CD4-positive, CD25-positive, alpha-beta regulatory T cell (primary cell): Measurements from ENCODE around the gene BCL2. TPM values are rescaled to one million over a fixed set of nuclear protein-coding genes. Genes with fewer than 3 reads are reported as not detected.

Experiments
- ATAC-seq, 2 donors: fragments of 150-1000 bp; cut with Tn5 transposase; one replicate each; pipeline ENCODE4 v1.10.0; 2021; ENCODE audit warnings: low read depth in 2 of 2, moderate number of reproducible peaks in 2 of 2, moderate library complexity in 1 of 2
- DNase-seq, 3 donors: peaks; one replicate each; pipeline versions ENCODE4 v3.0.0 to v3.0.0-alpha.2; 2012 to 2022; ENCODE audit warnings: mixed read lengths in 1 of 3
- H3K27ac ChIP-seq: one replicate; pipeline ENCODE4 v1.7.0; 2013; ENCODE audit warnings: mild to moderate bottlenecking, low read length; ENCODE audit not compliant: insufficient read depth, poor library complexity, severe bottlenecking
- H3K27me3 ChIP-seq: one replicate; pipeline ENCODE4 v1.7.0; 2013; ENCODE audit warnings: low read length; ENCODE audit not compliant: control insufficient read depth, insufficient read depth
- H3K36me3 ChIP-seq: one replicate; pipeline ENCODE4 v1.7.0; 2013; ENCODE audit warnings: mild to moderate bottlenecking, low read length, moderate library complexity; ENCODE audit not compliant: control insufficient read depth, insufficient read depth
- H3K4me1 ChIP-seq: 2 replicates; pipeline ENCODE4 v1.7.0; 2013; ENCODE audit warnings: mild to moderate bottlenecking, low read length; ENCODE audit not compliant: insufficient read depth, control insufficient read depth, poor library complexity, severe bottlenecking
- H3K4me3 ChIP-seq: one replicate; pipeline ENCODE4 v1.7.0; 2013; ENCODE audit warnings: low read depth, mild to moderate bottlenecking, low read length, moderate library complexity
- H3K9me3 ChIP-seq, 2 experiments: 1 replicate in 1 of 2; 2 replicates in 1 of 2; pipeline ENCODE4 v1.7.0; 2013; ENCODE audit warnings: low read length in 2 of 2, mild to moderate bottlenecking in 1 of 2, moderate library complexity in 1 of 2; ENCODE audit not compliant: control insufficient read depth in 2 of 2
- H3K27ac Mint-ChIP-seq, 3 donors: one replicate each; pipeline ENCODE4 v1.8.0; 2020 to 2022; ENCODE audit warnings: mild to moderate bottlenecking in 3 of 3, mixed read lengths in 3 of 3, moderate library complexity in 2 of 3
- H3K27me3 Mint-ChIP-seq: one replicate; pipeline ENCODE4 v1.8.0; 2022; ENCODE audit warnings: mild to moderate bottlenecking, mixed read lengths
- H3K36me3 Mint-ChIP-seq: one replicate; pipeline ENCODE4 v1.8.0; 2020; ENCODE audit warnings: mixed read lengths
- H3K4me1 Mint-ChIP-seq, 4 donors: one replicate each; pipeline ENCODE4 v1.8.0; 2020 to 2022; ENCODE audit warnings: mixed read lengths in 4 of 4, mild to moderate bottlenecking in 1 of 4
- H3K4me3 Mint-ChIP-seq, 4 donors: one replicate each; pipeline ENCODE4 v1.8.0; 2020 to 2022; ENCODE audit warnings: mild to moderate bottlenecking in 4 of 4, mixed read lengths in 4 of 4, moderate library complexity in 3 of 4
- H3K9me3 Mint-ChIP-seq, 7 donors: one replicate each; pipeline ENCODE4 v1.8.0; 2020 to 2022; ENCODE audit warnings: mixed read lengths in 7 of 7, mild to moderate bottlenecking in 3 of 7, moderate library complexity in 2 of 7
- polyA plus RNA-seq, 4 donors: library from polyadenylated mRNA; unstranded; fragments of 300-500 nt; fragmentation: Illumina TruSeq; gene quantifications; one replicate each; pipeline ENCODE4 v1.2.3, GENCODE V29; 2021
- total RNA-seq: library from RNA; stranded (reverse); gene quantifications from one replicate; pipeline ENCODE4 v1.2.3, GENCODE V29; 2022

The BCL2 gene
- total and polyA plus RNA-seq, 5 donors from 2014 or later, result 19.1 to 125 (median 31.1) TPM

DNA sequence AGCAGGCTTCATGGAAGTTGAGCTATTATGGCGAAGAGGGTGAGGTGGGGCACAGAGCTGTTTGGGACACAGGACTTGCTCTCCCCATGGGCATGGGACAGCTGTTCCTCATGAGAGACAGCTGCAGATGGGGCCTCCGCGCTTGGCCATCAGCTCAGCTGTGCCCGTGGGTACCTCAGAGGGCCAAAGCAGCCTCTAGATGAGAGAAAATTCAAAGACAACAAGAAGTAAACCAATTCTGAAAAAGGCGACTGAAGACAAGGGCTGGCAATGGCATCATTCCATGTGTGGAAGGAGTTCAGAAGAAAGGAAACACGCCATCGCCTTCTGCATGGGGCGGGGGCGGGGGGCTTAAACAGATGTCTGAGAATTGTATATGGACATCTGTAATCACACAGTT lies 136.2 kb downstream of the BCL2 start:
- no peaks in the 10 kb centered on the region for H3K9me3 ChIP-seq
- Mint-ChIP-seq H3K4me1 (peaks cover 38 to 90% (median 64%) of the 10 kb centered on the region in 4 donors), H3K9me3 (no peaks in the 10 kb centered on the region), H3K4me3 (peak overlapping the region in 2 of 4 donors; percentile 2 to 76), H3K27ac (peak overlapping the region; percentile 23 to 80 (median 76)), H3K27me3 (no peaks in the 10 kb centered on the region), H3K36me3 (peaks cover 22% of the 10 kb centered on the region)
- H3K27me3 ChIP-seq, result no peaks in the 10 kb centered on the region
- ATAC-seq (no peak), DNase-seq (no peak)
- H3K4me3 ChIP-seq, result no peak overlapping the region
- peaks cover 15% of the 10 kb centered on the region for H3K36me3 ChIP-seq
- no peak overlapping the region for H3K27ac ChIP-seq
- H3K4me1 ChIP-seq, result peaks cover 46% of the 10 kb centered on the region

- Mint-ChIP-seq H3K4me1 (peaks cover 33 to 90% (median 63%) of the 10 kb centered on the region in 4 donors), H3K9me3 (no peaks in the 10 kb centered on the region), H3K4me3 (peak overlapping the region in 2 of 4 donors; percentile 55 to 76), H3K36me3 (peaks cover 27% of the 10 kb centered on the region), H3K27me3 (no peaks in the 10 kb centered on the region), H3K27ac (peak overlapping the region in 2 of 3 donors; percentile 79 to 80)
- H3K9me3 ChIP-seq, result no peaks in the 10 kb centered on the region
- DNase-seq (no peak), ATAC-seq (no peak)
- H3K4me3 ChIP-seq, result no peak overlapping the region
- no peaks in the 10 kb centered on the region for H3K27me3 ChIP-seq
- H3K27ac ChIP-seq, result no peak overlapping the region
- peaks cover 15% of the 10 kb centered on the region for H3K36me3 ChIP-seq
- peaks cover 43% of the 10 kb centered on the region for H3K4me1 ChIP-seq
These were observed 136.7 kb downstream of the BCL2 start for GRCh38 chr18:63182861-63183260.

GRCh38 chr18:63182310-63182772 lies 137.2 kb downstream of the BCL2 start:
- DNase-seq (no peak), ATAC-seq (no peak)
- Mint-ChIP-seq H3K4me1 (peaks cover 28 to 90% (median 61%) of the 10 kb centered on the region in 4 donors), H3K27ac (peak overlapping the region in 2 of 3 donors; percentile 59 to 79), H3K36me3 (peaks cover 29% of the 10 kb centered on the region), H3K9me3 (no peaks in the 10 kb centered on the region), H3K4me3 (peak overlapping the region in 2 of 4 donors; percentile 21 to 55), H3K27me3 (no peaks in the 10 kb centered on the region)
- H3K36me3 ChIP-seq, result peaks cover 15% of the 10 kb centered on the region
- H3K4me3 ChIP-seq, result no peak overlapping the region
- H3K27me3 ChIP-seq, result no peaks in the 10 kb centered on the region
- H3K4me1 ChIP-seq, result peaks cover 40% of the 10 kb centered on the region
- H3K9me3 ChIP-seq, result no peaks in the 10 kb centered on the region
- no peak overlapping the region for H3K27ac ChIP-seq

DNA sequence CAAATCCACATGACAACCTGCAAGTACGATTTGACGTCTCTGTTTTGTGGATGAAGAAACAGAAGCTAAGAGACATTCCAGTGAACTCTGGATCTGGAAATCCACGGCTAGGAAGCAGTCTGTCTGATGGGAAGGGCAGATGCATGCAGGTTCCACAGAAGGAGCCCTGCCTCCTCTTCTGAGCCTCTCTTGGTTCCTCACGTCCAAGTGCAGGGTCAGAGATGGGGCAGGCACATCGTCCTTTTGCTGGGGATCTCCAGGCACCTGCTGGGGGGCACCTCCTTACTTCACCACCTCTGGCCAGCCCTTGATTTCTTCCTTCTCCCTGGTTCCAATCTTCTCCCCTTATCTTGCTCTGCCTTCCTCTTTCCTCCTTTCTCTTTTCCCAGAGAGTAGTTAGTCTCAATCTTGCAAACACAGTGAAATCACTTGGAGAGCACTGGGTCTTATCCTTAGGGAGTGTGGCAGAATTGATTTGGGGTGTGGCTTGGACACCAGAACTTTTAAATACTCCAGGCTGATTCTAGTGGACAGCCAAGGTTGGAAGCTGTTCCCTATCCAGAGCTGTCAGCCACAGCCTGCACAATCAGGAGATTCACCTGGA lies 137.8 kb downstream of the BCL2 start:
- Mint-ChIP-seq H3K4me3 (no peak overlapping the region), H3K36me3 (peaks cover 27% of the 10 kb centered on the region), H3K4me1 (peaks cover 22 to 87% (median 55%) of the 10 kb centered on the region in 4 donors), H3K27ac (peak overlapping the region; percentile 53 to 79 (median 59)), H3K9me3 (no peaks in the 10 kb centered on the region), H3K27me3 (no peaks in the 10 kb centered on the region)
- Histone ChIP-seq H3K4me3 (no peak overlapping the region), H3K9me3 (no peaks in the 10 kb centered on the region), H3K27ac (no peak overlapping the region), H3K27me3 (no peaks in the 10 kb centered on the region), H3K36me3 (peaks cover 15% of the 10 kb centered on the region), H3K4me1 (peaks cover 38% of the 10 kb centered on the region)
- ATAC-seq (no peak), DNase-seq (no peak)

DNA sequence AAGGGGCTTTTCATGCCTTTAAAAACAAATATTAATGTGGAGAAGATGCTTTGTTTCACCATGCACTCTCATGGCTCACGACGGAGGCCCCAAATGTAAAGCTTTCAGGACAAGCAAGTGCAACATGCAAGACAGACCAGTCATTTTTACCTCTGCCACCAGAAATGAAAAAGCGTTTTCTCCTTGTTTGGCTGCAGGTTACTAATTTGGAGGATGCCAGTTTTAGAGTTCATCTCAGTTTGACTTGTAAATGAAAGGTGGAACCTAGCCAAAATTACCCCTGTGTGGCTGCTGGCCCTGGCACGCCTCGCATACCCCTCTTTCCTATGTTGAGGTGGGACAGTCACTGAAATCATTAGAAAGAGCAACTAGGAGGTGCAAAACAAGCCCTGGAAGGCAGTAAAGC lies 138.6 kb downstream of the BCL2 start:
- H3K27me3 ChIP-seq, result no peaks in the 10 kb centered on the region
- no peak for ATAC-seq
- peaks cover 15% of the 10 kb centered on the region for H3K36me3 ChIP-seq
- DNase-seq, result no peak
- peaks cover 40% of the 10 kb centered on the region for H3K4me1 ChIP-seq
- H3K9me3 ChIP-seq, result no peaks in the 10 kb centered on the region
- Mint-ChIP-seq H3K4me3 (no peak overlapping the region), H3K36me3 (peaks cover 27% of the 10 kb centered on the region), H3K9me3 (no peaks in the 10 kb centered on the region), H3K4me1 (peaks cover 16 to 85% (median 55%) of the 10 kb centered on the region in 4 donors), H3K27ac (peak overlapping the region; percentile 74 to 85 (median 79)), H3K27me3 (no peaks in the 10 kb centered on the region)
- no peak overlapping the region for H3K27ac ChIP-seq
- no peak overlapping the region for H3K4me3 ChIP-seq

DNA sequence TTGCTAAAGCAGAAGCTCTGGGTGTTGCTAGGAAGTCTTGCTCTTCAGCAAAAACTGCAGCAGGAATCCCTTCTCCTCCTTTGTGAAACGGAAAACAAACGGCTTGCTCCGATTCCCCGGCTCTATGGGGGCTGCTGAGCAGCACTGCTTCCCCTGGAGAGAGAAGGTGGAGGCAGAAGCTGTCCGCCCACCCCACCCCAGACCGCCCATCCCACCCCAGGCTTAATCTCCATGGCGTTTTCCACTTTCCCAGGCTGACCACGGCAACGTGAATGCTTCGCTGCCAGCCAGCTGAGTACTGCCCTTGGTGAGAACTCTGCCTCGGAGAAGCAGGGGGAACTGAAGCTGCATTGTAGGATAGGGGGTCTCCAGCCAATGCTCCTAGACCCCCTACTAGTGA lies 139.2 kb downstream of the BCL2 start:
- H3K4me1 Mint-ChIP-seq, result peaks cover 12 to 85% (median 58%) of the 10 kb centered on the region in 4 donors
- no peak overlapping the region for H3K4me3 Mint-ChIP-seq
- H3K27ac ChIP-seq, result no peak overlapping the region
- H3K9me3 ChIP-seq, result no peaks in the 10 kb centered on the region
- H3K36me3 ChIP-seq, result peaks cover 15% of the 10 kb centered on the region
- H3K4me3 ChIP-seq, result no peak overlapping the region
- DNase-seq (no peak), ATAC-seq (no peak)
- H3K9me3 Mint-ChIP-seq, result no peaks in the 10 kb centered on the region
- H3K4me1 ChIP-seq, result peaks cover 40% of the 10 kb centered on the region
- no peaks in the 10 kb centered on the region for H3K27me3 Mint-ChIP-seq
- no peaks in the 10 kb centered on the region for H3K27me3 ChIP-seq
- peaks cover 33% of the 10 kb centered on the region for H3K36me3 Mint-ChIP-seq
- peak overlapping the region; percentile 1 to 79 (median 74) for H3K27ac Mint-ChIP-seq

GRCh38 chr18:63179422-63179821 lies 140.1 kb downstream of the BCL2 start:
- H3K4me1 Mint-ChIP-seq, result peaks cover 14 to 83% (median 61%) of the 10 kb centered on the region in 4 donors
- H3K27me3 ChIP-seq, result no peaks in the 10 kb centered on the region
- DNase-seq, result no peak
- no peaks in the 10 kb centered on the region for H3K9me3 Mint-ChIP-seq
- H3K9me3 ChIP-seq, result no peaks in the 10 kb centered on the region
- H3K36me3 Mint-ChIP-seq, result peaks cover 33% of the 10 kb centered on the region
- ATAC-seq, result no peak
- no peak overlapping the region for H3K27ac ChIP-seq
- peak overlapping the region; percentile 1 to 18 (median 3) for H3K27ac Mint-ChIP-seq
- peaks cover 15% of the 10 kb centered on the region for H3K36me3 ChIP-seq
- H3K4me3 Mint-ChIP-seq, result peak overlapping the region in 1 of 4 donors; percentile 15
- H3K4me3 ChIP-seq, result no peak overlapping the region
- no peaks in the 10 kb centered on the region for H3K27me3 Mint-ChIP-seq
- peaks cover 39% of the 10 kb centered on the region for H3K4me1 ChIP-seq

- peaks cover 33% of the 10 kb centered on the region for H3K36me3 Mint-ChIP-seq
These were observed 140.6 kb downstream of the BCL2 start for GRCh38 chr18:63178971-63179370.

More at GRCh38 chr18:63178971-63179370, 140.6 kb downstream of the BCL2 start:
- Histone ChIP-seq H3K36me3 (peaks cover 15% of the 10 kb centered on the region), H3K27ac (no peak overlapping the region), H3K4me3 (no peak overlapping the region), H3K9me3 (no peaks in the 10 kb centered on the region), H3K27me3 (no peaks in the 10 kb centered on the region), H3K4me1 (peaks cover 35% of the 10 kb centered on the region)
- DNase-seq, result no peak
- ATAC-seq, result no peak
- Mint-ChIP-seq H3K27ac (peak overlapping the region in 2 of 3 donors; percentile 18 to 73), H3K27me3 (no peaks in the 10 kb centered on the region), H3K4me3 (no peak overlapping the region), H3K9me3 (no peaks in the 10 kb centered on the region), H3K4me1 (peaks cover 15 to 83% (median 63%) of the 10 kb centered on the region in 4 donors)
